Measurements from ENCODE around the gene OTOA.
"Not testable (repeated sequence)": the region's sequence is repeated elsewhere in the genome, so short reads cannot be mapped to it uniquely, and the experiment has no call there.

OTOA gene

DNA sequence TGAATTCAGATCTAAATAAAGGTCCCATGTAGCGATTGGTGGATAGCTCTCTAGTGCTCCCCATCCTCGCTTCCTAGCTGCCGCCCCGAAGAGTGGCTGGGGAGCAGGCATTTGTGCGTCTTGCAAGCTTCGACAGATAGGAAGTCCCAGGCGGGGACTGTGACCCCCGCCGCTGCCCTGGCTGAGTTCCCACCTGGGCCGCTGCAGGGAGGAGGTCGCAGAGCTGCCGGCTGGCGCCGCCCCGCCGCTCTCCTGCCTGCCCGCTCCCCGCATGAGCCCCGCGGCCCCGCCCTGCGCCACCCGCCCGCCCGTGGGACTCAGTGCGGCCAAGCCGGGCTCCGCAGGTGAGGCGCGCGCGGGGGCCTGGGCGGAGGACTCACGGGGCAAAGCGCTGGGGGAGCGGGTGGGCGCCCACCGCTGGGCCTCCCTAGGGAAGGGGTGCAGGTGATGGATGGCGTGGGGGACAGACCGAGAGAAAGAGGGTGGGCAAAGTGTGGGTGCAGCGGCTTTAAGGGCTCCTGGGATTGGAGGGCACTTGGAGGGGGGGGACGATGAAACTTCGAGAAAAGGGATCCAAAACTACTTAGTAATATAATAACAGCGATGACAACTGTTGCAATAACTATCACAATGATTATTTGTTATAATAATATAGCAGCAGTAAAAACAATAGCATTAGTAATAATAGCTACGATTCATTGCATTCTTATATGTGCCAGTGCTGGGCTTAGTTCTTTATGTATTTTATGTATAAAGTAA lies at the start of gene OTOA:
TSS of gene OTOA (plus strand) at position 80 of the 759 bp plus-strand sequence. CDS start 14,547 bp downstream, outside the sequence.
- no peak for DNase-seq

DNA sequence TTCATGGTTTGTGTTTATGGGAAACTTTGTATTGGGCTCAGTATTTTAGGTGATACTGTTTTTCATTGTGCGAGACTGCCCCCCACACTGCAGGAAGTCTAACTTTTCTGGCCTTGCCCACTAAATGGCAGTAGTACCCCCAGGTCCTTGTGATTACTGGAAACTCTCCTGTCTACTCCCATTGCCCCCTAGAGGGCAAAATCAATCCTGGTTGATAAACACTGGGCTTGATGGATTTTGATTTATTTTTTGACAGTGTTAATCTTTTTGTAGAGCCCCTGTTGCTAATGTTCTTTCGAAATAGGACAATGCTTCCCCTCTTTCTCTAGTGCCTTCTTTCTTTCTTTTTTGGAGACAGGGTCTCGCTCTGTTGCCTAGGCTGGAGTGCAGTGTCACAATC lies 48.9 kb upstream of the OTOA start:
- no peak for DNase-seq

DNA sequence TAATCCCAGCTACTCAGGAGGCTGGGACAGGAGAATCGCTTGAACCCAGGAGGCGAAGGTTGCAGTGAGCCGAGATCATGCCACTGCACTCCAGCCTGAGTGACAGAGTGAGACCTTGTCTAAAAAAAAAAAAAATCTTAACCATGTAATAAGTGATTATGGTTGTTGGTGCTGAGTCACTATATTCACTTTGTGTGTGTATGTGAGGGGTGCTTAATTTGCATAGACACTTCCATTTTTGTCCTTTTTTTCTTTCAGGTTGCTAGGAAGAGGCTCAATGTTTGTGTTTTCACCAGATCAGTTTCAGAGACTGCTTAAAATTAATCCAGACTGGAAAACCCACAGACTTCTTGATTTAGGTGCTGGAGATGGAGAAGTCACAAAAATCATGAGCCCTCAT lies 46.2 kb upstream of the OTOA start:
- no peak for DNase-seq

DNA sequence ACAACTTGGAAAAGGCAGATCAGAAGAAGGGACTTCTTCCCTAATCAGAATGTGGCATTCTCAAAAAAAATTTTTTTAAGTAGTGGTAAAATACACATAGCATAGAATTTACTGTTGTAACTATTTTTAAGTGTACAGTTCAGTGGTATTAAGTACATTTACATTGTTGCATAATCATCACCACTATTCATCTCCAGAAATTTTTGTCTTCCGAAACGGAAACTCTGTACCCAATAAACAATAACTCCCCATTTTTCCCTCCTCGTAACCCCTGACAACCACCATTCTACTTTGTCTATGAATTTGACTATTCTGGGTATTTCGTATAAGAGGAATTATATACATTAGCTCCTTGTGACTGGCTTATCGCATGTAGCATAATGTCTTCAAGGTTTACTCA lies 45.5 kb upstream of the OTOA start:
- no peak for DNase-seq

DNA sequence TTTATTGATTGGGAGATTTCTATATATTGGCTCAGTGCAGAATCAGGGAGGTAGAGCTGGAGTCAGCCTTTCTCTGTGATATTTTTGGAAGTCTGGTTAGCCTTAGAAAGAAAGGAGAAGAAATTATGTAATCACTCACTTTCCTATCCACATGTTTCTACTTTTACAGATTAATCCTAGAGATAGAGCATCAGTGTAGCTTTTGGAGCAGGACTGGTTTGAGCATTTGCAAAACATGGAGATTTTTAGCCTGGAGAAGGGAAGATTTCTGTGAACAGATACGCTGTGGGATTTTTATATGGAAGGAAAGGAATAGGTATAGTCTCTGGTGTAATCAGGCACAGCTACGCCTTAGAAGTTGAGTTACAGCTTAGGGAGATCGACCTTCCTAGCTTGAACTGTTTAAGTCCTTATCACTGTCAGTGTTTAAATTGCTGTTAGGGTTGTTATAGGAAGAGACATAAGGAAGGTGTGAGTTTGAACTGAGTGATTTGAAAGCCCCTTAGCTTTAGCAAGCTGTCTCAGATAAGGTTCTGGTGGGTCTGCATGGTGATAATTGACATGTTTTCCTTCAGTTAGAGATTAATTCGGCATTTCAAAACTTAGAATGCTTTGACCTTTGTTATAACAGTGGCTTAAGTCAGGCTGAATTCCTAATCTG lies 43.9 kb upstream of the OTOA start:
- DNase-seq, result no peak

DNA sequence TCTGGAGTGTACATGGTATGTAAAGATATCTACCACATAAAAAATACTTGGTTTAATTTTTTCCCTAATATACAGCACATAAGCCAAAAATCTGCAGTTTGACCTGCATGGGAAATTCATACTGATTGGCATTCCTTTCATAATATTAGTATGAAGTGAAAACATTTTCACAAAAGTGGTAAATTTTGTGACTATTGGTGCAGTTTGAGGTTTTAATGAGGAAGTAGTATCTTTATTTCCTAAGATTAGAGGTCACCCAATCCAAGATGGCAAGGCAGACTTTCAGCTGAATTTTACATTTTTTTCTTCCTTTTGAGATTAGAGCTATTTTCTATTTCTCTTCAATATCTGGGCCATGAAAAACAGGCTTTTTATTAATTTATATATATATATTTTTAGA lies 43.2 kb upstream of the OTOA start:
- no peak for DNase-seq

DNA sequence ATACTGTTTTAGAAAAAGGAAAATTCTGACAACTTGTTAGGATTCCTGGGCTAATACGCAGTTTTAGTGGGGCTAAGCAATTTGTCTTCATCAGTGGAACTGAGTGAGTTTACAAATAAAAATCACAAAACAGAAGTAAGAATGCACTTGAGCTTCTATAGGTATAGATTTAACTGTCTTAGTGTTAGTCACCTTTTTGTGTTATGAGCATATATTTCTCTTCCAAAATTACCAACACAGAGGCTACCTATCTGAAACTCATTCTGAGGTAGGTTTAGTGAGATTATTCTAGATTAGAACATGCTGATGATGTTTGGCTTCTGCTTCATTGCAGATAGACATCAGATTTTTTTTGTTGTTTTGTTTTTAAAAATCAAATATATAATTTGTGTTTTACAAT lies 41.2 kb upstream of the OTOA start:
- no peak for DNase-seq

DNA sequence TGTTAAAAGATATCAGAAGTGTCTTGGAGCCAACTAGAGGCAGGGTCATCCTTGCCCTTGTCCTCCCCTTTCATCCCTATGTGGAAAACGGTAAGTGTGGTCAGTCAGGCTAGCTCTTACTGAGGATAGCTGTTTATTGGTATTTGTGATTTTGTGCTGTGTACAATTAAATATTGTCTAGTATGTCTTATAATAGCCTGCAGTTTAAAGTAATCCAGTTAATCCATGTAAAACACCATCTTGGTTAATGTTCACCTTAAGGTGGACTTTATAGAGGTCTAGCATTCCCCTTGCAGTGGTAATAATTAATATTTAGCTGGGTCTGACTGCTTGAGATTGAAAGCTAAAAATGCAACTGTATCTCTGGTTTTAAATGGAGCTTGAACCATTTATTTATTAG lies 38.7 kb upstream of the OTOA start:
- no peak for DNase-seq

DNA sequence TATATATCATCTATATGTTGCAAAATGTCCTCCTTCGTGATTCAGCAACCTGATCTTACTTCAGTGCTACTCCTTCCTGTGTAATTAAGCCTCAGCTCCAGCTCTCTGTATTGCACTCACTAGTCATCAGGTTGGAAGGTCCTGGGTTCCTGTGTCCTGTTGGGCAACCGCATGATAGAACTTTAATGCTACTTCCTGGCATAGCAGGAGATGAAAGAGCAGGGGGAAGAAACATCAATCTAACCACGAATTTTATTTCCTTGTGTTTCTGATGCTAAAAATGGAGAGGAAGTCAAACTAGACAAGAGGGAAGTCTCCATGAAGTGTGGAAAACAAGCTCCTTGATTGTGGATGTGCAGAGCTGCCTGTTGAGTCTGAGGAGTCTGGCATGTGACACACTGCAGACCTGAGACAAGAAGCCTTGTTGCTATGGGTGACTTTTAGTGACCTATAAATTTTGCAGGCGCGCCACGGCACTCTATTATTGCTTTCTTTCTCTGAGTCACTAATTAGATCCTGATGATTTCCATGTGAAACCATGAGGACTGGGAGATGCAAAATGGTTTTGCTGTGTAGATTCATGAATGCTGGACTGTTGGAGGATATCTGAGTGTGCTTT lies 37.0 kb upstream of the OTOA start:
- peak; percentile 7 for DNase-seq

DNA sequence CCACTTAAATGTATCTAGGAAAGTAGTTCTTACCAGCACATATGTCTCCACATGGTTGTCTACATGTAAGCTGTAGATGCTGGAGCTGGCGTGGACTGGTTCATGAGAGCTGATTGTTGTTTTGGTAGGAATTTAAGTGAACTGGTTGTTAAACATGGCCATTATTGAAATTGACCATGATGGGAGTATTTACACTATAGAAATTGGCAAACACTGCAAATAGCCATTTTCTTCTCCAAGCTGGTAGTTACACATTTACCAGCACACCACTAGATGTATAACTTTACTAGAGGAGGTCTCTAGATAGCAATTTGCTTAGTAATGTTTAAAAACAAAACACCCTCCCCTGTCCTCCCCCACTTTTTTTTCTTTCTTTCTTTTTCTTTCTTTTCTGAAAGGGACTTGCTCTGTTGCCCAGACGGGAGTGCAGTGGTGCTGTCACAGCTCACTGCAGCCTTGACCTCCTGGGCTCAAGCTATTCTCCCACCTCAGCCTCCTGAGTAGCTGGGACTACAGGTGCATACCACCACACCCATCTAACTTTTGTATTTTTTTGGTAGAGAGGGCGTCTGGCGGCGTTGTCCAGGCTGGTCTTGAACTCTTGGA lies 35.5 kb upstream of the OTOA start:
- DNase-seq, result no peak

DNA sequence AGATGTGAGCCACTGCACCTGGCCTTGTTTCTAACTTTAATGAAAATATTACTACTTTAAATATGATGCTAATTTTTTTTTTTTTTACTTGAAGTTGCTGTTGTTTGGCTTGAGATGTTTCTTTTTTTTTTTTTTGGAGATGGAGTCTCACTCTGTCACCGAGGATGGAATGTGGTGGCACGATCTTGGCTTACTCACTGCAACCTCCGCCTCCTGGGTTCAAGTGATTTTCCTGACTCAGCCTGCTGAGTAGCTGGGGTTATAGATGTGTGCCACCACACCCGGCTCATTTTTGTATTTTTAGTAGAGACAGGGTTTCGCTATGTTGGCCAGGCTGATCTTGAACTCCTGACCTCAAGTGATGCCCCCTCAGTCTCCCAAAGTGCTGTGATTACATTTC lies 35.0 kb upstream of the OTOA start:
- DNase-seq, result no peak

DNA sequence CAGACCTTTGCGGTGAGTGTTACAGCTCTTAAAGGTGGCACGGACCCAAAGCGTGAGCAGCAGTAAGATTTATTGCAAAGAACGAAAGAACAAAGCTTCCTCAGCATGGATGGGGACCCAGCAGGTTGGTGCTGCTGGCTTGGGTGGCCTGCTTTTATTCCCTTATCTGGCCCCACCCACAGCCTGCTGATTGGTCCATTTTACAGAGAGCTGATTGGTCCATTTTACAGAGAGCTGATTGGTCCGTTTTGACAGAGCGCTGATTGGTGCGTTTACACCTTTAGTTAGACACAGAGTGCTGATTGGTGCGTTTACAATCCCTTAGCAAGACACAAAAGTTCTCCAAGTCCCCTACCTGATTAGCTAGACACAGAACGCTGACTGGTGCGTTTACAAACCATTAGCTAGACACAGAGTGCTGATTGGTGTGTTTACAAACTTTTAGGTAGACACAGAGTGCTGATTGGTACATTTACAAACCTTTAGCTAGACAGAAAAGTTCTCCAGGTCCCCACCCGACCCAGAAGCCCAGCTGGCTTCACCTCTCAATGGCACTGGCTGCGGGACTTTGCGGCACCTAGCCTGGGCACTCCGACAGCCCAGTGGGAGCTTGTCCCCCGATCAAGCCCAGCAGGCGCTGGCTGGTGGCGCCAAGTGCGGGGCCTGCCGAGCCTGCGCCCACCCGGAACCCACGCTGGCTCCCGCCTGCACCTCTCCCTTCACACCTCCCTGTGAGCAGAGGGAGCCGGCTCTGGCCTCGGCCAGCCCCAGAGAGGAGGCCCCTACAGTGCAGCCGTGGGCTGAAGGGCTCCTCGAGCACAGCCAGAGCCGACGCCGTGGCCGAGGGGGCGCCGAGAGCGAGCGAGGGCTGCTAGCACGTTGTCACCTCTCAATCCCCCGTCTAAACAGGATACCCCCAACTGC lies 33.9 kb upstream of the OTOA start:
- not testable (repeated sequence) for DNase-seq

DNA sequence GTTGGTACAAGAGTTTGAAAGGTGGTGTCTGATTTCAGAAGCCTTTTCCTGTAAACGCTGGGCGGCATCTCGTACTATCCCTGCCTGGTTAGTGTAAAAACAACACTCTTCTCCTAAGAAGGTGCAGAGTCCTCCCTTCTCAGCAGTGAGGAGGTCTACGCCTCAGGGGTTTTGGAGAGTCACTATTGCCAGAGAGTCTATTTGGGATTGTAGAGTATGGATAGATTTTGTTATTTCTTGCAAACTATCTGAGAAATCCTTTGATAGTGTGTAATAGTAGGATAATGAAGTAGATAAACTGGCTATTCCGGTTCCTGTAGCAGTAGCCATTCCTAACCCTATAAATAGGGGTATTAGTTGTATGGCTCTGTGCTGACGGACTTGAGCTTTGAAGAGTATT lies 32.9 kb upstream of the OTOA start:
- not testable (repeated sequence) for DNase-seq

DNA sequence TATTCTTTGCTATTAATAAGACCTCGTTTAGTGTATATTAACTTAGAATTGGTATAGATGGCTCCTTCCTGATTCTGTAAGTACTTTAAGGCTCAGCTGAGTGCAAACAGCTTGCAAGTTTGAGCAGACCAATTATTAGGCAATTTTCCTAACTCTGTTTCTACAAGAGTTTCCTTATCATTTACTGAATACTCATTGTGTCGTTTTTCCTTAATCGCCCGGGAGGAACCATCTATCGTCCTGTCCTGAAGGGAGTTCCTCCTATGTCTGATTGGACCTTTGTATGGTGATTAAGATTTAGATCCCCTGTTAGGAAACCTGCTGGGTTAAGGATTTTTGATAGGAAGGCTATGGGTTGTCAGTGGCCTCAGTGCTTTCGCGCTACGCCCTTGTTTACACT lies 32.4 kb upstream of the OTOA start:
- DNase-seq, result not testable (repeated sequence)

DNA sequence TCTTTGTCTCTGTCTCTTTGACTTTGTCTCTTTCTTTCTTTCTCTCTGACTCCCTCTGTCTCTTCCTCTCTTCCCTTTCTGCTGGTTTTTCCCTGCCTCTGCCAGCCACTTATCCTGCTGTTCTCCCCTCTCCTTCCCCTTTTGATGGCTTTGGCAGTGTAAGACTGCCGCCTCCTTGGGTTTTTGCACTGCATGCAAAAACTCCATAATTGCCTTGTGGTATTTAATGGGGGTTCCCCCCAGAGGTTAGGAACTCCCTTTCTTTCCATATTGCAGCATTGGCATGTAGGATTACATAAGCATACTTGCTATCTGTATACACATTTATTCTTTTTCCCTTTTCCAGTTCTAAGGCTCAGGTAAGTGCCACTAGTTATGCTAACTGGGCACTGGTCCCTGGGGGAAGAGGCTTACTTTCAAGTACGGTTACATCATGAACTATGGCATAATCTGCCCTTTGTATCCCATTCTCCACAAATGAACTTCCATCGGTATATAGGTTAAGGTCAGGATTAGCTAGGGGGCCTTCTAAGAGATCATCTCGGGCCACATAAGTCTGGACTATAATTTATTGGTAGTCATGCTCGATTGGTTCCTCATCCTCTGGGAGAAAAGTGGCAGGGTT lies 31.7 kb upstream of the OTOA start:
- DNase-seq, result not testable (repeated sequence)

DNA sequence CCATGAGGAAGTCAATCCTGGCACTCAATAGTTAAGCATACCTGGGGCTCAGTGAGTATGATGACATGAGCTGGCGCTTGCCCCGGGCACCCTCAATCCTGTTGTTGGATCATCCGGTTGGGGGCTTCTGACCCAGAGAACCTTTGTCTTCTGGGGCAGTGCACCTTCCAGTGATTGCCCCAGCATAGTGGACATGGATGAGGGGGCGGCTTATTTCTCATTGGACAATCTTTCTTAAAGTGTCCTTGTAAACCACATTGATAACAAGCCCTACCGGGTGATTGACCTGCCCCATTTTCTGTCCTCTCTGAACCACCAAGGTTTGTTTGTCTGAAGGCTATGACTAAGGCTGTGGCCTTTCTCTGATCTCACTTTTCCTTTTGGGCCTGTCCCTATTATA lies 29.6 kb upstream of the OTOA start:
- DNase-seq, result no peak

DNA sequence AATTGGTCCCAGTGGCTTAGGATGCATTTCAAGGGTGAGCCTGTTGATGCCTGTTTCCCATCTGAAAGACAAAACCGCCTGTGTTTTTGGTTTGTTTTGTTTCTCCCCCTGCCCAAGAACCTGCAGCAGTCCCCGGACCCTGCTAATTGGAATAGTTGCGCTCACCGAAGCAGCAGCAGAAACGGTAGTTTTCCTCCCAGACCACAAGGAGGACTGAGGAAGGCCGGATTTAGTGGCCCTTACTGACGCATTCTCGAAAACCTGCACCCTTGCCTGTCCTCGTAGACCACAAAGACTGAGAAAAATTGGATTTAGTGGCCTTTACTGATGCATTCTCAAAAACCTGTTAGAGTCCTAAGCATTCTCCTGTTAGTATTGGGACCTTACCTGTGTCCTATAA lies 28.1 kb upstream of the OTOA start:
- not testable (repeated sequence) for DNase-seq

DNA sequence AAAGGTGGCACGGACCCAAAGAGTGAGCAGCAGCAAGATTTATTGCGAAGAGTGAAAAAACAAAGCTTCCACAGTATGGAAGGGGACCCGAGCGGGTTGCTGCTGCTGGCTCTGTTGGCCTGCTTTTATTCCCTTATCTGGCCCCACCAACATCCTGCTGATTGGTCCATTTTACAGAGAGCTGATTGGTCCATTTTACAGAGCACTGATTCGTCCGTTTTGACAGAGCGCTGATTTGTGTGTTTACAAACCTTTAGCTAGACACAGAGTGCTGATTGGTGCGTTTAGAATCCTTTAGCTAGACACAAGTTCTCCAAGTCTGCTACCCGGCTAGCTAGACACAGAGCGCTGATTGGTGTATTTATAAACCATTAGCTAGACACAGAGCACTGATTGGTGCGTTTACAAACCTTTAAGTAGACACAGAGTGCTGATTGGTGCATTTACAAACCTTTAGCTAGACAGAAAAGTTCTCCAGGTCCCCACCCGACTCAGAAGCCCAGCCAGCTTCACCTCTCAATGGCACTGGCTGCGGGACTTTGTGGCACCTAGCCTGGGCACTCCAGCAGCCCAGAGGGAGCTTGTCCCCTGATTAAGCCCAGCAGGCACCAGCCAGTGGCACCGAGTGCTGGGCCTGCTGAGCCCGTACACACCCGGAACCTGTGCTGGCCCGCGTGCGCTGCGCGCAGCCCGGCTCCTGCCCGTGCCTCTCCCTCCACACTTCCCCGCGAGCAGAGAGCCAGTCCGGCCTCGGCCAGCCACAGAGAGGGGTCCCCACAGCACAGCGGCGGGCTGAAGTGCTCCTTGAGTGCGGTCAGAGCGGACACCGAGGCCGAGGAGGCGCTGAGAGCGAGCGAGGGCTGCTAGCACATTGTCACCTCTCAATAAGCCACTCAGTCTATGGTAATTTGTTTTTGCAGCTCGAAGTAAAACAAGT lies 26.5 kb upstream of the OTOA start:
- DNase-seq, result no peak

DNA sequence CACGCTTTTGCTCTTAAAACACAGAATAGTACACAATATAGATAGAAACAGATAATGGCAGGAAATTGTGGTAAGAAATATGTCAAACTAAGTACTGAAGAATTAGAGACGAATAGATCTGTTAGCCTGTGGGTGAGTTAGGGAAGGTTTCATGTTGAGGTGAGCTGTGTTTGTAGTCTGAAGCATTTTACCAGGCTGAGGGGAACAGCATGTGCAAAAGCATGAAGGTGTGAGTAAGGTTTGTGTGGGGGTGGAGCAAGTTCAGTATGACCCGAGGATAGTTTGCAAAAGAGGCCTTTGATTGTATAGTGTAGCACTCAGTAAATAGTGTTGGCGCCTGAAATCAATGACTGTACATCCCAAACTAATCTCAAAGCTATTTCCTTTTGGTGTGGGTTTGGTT lies 25.2 kb upstream of the OTOA start:
- DNase-seq, result no peak

DNA sequence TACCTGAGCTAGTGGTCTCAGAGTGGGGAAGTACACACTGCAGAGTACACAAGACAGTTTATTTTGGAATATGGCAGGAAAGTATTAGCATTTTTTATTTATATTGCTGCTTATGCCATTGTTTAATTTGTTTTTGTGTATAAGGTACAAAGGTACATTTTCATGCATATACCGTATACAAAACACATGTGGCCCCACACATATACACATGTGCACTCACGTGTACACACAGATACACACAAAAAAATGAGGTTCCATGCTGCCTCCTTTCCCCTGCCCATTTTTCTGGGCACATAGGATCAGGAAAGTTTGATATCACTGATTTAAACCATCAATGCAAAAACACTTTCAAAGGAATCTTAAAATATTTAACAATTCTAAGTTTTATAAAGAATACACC lies 24.3 kb upstream of the OTOA start:
- DNase-seq, result no peak

DNA sequence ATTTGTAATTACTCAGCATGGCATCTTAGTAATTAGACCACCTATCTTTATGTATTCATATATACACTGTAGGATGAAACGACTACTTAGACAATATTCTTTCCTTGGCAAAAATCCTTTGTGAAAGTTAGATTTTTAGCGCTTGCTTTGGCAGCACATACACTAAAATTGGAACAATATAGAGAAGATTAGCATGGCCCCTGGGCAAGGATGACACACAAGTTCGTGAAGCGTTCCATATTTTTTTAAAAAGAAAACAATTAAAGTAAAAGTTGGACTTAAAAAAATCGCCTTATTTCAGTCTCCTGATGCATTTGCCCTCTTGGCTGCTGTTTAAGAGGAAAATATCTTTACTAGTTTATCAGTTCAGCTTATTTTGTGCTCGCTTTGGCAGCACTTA lies 21.9 kb upstream of the OTOA start:
- DNase-seq, result no peak

Data from GDM1 (cell line).